Measurements from ENCODE around the gene NPM1. TPM values are rescaled to one million over a fixed set of nuclear protein-coding genes. Genes with fewer than 3 reads are reported as not detected.
"Not testable (repeated sequence)": the region's sequence is repeated elsewhere in the genome, so short reads cannot be mapped to it uniquely, and the experiment has no call there.

NPM1 gene
- total RNA-seq, 4 donors from 2014 or later = 532 to 835 (median 744) TPM

DNA sequence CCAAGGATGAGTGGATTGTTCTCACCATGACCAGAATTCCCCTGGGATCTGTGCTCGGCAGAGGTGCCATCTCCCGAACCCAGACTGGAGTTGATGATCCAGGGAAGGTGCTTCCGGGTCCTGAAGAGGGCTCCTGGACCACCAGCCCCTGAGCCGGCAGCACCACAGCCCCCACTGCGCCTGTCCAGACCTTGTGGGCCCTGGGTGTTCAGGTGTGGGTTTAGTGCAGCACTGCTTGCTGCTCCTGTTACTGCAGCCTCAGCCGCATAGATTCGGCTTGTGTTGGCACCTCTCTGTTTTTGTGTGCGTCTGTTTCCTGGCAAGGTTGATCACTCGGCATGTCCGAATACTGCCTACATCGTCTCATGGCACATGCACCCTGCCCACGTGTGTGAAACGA is 16.3 kb upstream of the NPM1 start:
- Histone ChIP-seq H3K4me3 (no peak overlapping the region), H3K27me3 (peaks cover 24% of the 10 kb centered on the region), H3K36me3 (no peaks in the 10 kb centered on the region), H3K9me3 (no peaks in the 10 kb centered on the region), H3K27ac (no peak overlapping the region), H3K4me1 (no peaks in the 10 kb centered on the region)
- 82 to 100% methylated on average over 4 to 11 of the region's 13 CpGs for WGBS, 2 donors (ENCODE audit: low coverage in 1 of 2)
- TF ChIP-seq, protein P1, sequence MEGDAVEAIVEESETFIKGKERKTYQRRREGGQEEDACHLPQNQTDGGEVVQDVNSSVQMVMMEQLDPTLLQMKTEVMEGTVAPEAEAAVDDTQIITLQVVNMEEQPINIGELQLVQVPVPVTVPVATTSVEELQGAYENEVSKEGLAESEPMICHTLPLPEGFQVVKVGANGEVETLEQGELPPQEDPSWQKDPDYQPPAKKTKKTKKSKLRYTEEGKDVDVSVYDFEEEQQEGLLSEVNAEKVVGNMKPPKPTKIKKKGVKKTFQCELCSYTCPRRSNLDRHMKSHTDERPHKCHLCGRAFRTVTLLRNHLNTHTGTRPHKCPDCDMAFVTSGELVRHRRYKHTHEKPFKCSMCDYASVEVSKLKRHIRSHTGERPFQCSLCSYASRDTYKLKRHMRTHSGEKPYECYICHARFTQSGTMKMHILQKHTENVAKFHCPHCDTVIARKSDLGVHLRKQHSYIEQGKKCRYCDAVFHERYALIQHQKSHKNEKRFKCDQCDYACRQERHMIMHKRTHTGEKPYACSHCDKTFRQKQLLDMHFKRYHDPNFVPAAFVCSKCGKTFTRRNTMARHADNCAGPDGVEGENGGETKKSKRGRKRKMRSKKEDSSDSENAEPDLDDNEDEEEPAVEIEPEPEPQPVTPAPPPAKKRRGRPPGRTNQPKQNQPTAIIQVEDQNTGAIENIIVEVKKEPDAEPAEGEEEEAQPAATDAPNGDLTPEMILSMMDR (IDR thresholded peaks at IDR 0.05) = no peak
- TF ChIP-seq POLR2A (IDR thresholded peaks at IDR 0.05) (no peak), POLR2AphosphoS5 (IDR thresholded peaks at IDR 0.05) (no peak), EP300 (IDR thresholded peaks at IDR 0.05) (no peak)
- ATAC-seq = no peak

DNA sequence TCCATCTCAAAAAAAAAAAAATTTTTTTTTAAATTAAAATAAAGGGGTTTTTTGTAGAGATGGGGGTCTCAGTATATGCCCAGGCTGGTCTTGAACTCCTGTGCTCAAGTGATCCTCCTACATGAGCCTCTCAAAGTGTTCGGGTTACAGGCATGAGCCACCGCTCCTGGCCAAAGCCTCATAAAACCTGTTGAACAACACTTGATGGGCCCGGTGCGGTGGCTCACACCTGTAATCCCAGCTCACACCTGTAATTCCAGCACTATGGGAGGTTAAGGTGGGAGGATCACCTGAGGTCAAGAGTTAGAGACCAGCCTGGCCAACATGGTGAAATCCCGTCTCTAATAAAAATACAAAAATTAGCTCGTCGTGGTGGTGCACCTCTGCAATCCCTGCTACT is 7.7 kb upstream of the NPM1 start:
- Histone ChIP-seq H3K4me3 (no peak overlapping the region), H3K4me1 (no peaks in the 10 kb centered on the region), H3K27ac (no peak overlapping the region), H3K9me3 (no peaks in the 10 kb centered on the region), H3K27me3 (peaks cover 8% of the 10 kb centered on the region), H3K36me3 (no peaks in the 10 kb centered on the region)
- TF ChIP-seq, protein P1 (IDR thresholded peaks at IDR 0.05) = no peak
- TF ChIP-seq EP300 (IDR thresholded peaks at IDR 0.05) = no peak
- TF ChIP-seq POLR2A (IDR thresholded peaks at IDR 0.05) = no peak
- 90% methylated on average over 3 of the region's 7 CpGs; no CpG with 5 or more reads in 1 of the 2 donors for WGBS, 2 donors (ENCODE audit: low coverage in 1 of 2)
- ATAC-seq = no peak

DNA sequence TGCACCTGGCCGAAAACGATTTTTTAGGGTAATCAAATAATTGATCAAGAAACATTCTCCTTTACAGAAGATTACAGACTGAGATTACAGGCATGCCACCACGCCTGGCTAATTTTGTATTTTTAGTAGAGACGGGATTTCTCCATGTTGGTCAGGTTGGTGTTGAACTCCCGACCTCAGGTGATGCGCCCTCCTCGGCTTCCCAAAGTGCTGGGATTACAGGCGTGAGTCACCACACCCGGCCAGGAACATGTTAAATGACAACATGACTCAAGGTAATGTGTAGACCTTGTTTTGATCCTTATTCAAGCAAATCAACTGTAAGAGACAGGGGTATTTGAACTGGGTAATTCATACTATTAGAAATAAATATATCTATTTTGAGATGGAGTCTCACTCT is 3.2 kb upstream of the NPM1 start:
- not testable (repeated sequence) for H3K27me3 ChIP-seq
- 77 to 83% methylated on average over 2 to 4 of the region's 9 CpGs for WGBS, 2 donors (ENCODE audit: low coverage in 1 of 2)

DNA sequence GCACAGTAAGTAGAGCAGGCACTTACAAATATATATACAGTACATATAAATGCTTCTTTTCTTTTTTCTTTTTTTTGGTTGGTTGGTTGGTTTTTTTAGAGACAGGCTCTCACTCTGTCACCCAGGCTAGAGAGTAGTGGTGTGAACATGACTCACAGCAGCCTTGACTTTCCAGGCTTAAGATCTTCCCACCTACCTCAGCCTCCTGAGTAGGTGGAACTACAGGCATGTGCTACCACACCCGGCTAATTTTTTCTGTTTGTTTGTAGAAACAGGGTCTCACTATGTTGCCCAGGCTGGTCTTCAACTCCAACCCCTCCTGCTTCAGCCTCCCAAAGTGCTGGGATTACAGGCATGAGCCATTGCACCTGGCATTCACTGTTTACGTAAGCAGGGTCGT is 2.6 kb upstream of the NPM1 start:
- H3K4me3 ChIP-seq, H3K36me3 ChIP-seq, H3K27ac ChIP-seq, H3K9me3 ChIP-seq, ATAC-seq, H3K27me3 ChIP-seq: not testable (repeated sequence)
- H3K4me1 ChIP-seq = peaks cover 0 to 26% (median 0%) of the 10 kb centered on the region in 3 donors
- WGBS, 2 donors (ENCODE audit: low coverage in 1 of 2) = 65 to 76% methylated on average over 3 of the region's 3 CpGs

More for the DNA sequence above, 3.2 kb upstream of the NPM1 start:
- not testable (repeated sequence) for H3K36me3 ChIP-seq, H3K4me3 ChIP-seq, H3K9me3 ChIP-seq, H3K27ac ChIP-seq, ATAC-seq
- peaks cover 0 to 20% (median 0%) of the 10 kb centered on the region in 3 donors for H3K4me1 ChIP-seq

DNA sequence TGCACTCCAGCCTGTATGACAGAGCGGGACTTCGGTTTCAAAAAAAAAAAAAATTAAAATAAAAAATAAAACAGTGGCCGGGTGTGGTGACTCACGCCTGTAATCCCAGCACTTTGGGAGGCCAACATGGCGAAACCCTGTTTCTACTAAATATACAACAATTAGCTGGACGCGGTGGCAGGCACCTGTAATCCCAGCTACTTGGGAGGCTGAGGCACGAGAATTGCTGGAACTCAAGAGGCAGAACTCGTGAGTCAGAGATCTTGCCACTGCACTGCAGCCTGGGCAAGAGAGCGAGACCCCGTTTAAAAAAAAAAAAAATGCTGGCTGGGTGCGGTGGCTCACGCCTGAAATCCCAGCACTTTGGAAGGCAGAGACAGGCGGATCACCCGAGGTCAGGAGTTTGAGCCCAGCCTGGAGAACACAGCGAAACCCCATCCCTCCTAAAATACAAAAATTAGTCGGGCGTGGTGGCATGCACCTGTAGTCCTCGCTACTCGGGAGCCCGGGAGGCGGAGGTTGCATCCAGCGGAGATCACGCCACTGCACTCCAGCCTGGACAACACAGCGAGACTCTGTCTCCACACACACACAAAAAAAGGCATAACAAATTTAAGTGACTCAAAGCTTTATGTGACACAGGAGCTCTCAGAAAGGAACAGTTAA is 1.5 kb upstream of the NPM1 start:
- peaks cover 0 to 37% (median 0%) of the 10 kb centered on the region in 3 donors for H3K4me1 ChIP-seq
- TF ChIP-seq, protein P1 (IDR thresholded peaks at IDR 0.05) = no peak
- TF ChIP-seq POLR2A (IDR thresholded peaks at IDR 0.05) (no peak), POLR2AphosphoS5 (IDR thresholded peaks at IDR 0.05) (no peak), EP300 (IDR thresholded peaks at IDR 0.05) (no peak)
- H3K9me3 ChIP-seq = no peaks in the 10 kb centered on the region
- H3K27ac ChIP-seq = no peak overlapping the region
- WGBS, 2 donors (ENCODE audit: low coverage in 1 of 2) = 96 to 97% methylated on average over 15 to 18 of the region's 25 CpGs
- H3K27me3 ChIP-seq = no peaks in the 10 kb centered on the region
- H3K36me3 ChIP-seq = peaks cover 0 to 1% of the 10 kb centered on the region in 2 donors
- no peak overlapping the region for H3K4me3 ChIP-seq
- ATAC-seq = no peak

DNA sequence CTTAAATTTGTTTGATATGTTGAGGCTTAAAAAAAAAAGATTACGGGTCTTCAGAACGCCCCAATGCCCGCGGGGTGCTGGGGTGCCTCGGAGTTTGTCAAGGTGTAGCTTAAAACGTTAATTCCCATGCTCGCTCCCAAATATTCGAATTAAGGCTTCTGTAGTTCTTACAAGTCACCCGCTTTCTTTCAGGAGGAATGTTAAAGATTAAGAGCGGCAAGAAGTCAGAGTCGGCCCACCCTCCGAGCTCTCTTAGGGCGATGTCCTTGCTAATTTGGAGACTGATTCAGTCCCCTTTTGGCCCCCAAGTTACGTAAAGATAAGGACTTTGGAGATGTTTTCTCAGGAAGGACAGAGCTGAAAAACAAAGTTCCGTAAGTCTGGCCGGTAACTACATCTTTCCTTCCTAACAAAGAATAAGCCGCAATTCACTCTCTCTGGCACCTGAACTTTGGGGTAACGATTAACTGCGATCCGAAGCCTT is 746 bp upstream of the NPM1 start:
- H3K4me1 ChIP-seq = peaks cover 0 to 45% (median 0%) of the 10 kb centered on the region in 3 donors
- no peak for ATAC-seq
- WGBS, 2 donors (ENCODE audit: low coverage in 1 of 2) = 8 to 27% methylated on average over 10 to 20 of the region's 20 CpGs
- TF ChIP-seq EP300 (IDR thresholded peaks at IDR 0.05) = no peak
- TF ChIP-seq POLR2AphosphoS5 (IDR thresholded peaks at IDR 0.05) = no peak
- TF ChIP-seq, protein P1 (IDR thresholded peaks at IDR 0.05) = no peak
- TF ChIP-seq POLR2A (IDR thresholded peaks at IDR 0.05) = no peak
- H3K27me3 ChIP-seq = no peaks in the 10 kb centered on the region
- no peaks in the 10 kb centered on the region for H3K9me3 ChIP-seq
- H3K36me3 ChIP-seq = peaks cover 0 to 9% of the 10 kb centered on the region in 2 donors
- H3K4me3 ChIP-seq = peak overlapping the region; percentile 94 to 98
- H3K27ac ChIP-seq = peak overlapping the region; percentile 87 to 95 (median 91)

All from gastroesophageal sphincter (tissue), 4 donors.